Body of pancreas (tissue), 4 donors: Measurements from ENCODE around the gene ARHGEF17. TPM values are rescaled to one million over a fixed set of nuclear protein-coding genes. Genes with fewer than 3 reads are reported as not detected.
"Not testable (repeated sequence)": the region's sequence is repeated elsewhere in the genome, so short reads cannot be mapped to it uniquely, and the experiment has no call there.

Source experiments
- ATAC-seq: fragments of 150-250 bp; one replicate; pipeline ENCODE4 v1.9.1; 2016
- DNase-seq, 4 donors: peaks; one replicate each; pipeline ENCODE4 v3.0.0-alpha.2; 2019
- H3K27ac ChIP-seq, 4 donors: fragments of 200-600 bp; sonication (generic); 1 replicate in 3 of 4; 2 replicates in 1 of 4; pipeline versions ENCODE4 v1.5.1 to v1.6.1; 2016 to 2019; ENCODE audit warnings: mild to moderate bottlenecking in 1 of 4, mixed read lengths in 1 of 4, moderate library complexity in 1 of 4
- H3K27me3 ChIP-seq, 2 donors: fragments of 200-600 bp; sonication (generic); one replicate each; pipeline ENCODE4 v1.6.0; 2016; ENCODE audit warnings: mild to moderate bottlenecking in 1 of 2
- H3K36me3 ChIP-seq, 2 donors: fragments of 200-600 bp; sonication (generic); replicated peaks in 1 of 2; 2 replicates each; pipeline ENCODE4 v1.5.1; 2016; ENCODE audit warnings: low read depth in 2 of 2; ENCODE audit not compliant: insufficient read depth in 1 of 2
- H3K4me1 ChIP-seq: fragments of 200-600 bp; sonication (generic); one replicate; pipeline ENCODE4 v1.6.0; 2016
- H3K4me3 ChIP-seq, 2 donors: fragments of 200-600 bp; sonication (generic); 1 replicate in 1 of 2; 2 replicates in 1 of 2; pipeline ENCODE4 v1.5.1; 2016 to 2019
- H3K9me3 ChIP-seq, 3 donors: fragments of 200-600 bp; sonication (generic); 1 replicate in 2 of 3; 2 replicates in 1 of 3; pipeline ENCODE4 v1.5.1; 2016
- POLR2A ChIP-seq, 3 donors: fragments of 450-650 bp; IDR thresholded peaks; one replicate each; pipeline ENCODE4 v1.6.1; 2016; ENCODE audit warnings: antibody characterized with exemption in 3 of 3, mild to moderate bottlenecking in 2 of 3
- WGBS, 2 donors: methylation state at CpG; one replicate each; pipeline ENCODE4 v1.1.5; 2017; 5-methylcytosine and 5-hydroxymethylcytosine counted together
- intact Hi-C: fragments of 100-400 bp; cut with DNase I; formaldehyde crosslinking; loops from one replicate; pipeline ENCODE4 v1.15.1; 2023
- total RNA-seq, 2 donors: library from RNA; depleted of rRNA; stranded (reverse); fragments of >200 nt; gene quantifications; one replicate each; pipeline ENCODE4 v1.1.0, GENCODE V29; 2016
- TF ChIP-seq, protein P1 (sequence below), 7 experiments: fragments of 450-650 bp in 4 of 7; fragments of 200-600 bp in 3 of 7; sonication (generic) in 3 of 7; IDR thresholded peaks; one replicate each; pipeline ENCODE4 v1.5.1; 2016 to 2019; ENCODE audit warnings: antibody characterized with exemption in 7 of 7

ARHGEF17 gene
- total RNA-seq, 2 donors from 2014 or later = 19.2 to 28.0 TPM

DNA sequence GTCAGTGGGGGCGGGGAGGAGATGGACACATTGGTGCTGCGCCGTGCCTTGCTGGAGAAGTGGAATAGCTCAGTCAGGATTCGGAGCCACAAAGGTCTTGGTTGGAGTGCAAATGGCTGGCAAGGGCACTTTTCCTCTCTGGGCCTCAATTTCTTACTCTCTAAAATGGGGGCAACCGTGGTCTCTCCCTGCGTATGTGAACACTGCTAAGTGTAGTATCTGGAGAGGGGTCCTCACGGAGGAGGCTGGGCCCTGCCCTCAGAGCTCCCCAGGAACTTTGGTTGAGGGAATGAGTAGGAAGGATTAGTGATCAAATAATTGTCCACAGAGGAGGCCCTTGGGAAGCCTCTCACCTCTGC lies 35.4 kb upstream of the ARHGEF17 start:
- TF ChIP-seq POLR2A (IDR thresholded peaks at IDR 0.05) = no peak
- TF ChIP-seq, protein P1, sequence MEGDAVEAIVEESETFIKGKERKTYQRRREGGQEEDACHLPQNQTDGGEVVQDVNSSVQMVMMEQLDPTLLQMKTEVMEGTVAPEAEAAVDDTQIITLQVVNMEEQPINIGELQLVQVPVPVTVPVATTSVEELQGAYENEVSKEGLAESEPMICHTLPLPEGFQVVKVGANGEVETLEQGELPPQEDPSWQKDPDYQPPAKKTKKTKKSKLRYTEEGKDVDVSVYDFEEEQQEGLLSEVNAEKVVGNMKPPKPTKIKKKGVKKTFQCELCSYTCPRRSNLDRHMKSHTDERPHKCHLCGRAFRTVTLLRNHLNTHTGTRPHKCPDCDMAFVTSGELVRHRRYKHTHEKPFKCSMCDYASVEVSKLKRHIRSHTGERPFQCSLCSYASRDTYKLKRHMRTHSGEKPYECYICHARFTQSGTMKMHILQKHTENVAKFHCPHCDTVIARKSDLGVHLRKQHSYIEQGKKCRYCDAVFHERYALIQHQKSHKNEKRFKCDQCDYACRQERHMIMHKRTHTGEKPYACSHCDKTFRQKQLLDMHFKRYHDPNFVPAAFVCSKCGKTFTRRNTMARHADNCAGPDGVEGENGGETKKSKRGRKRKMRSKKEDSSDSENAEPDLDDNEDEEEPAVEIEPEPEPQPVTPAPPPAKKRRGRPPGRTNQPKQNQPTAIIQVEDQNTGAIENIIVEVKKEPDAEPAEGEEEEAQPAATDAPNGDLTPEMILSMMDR (IDR thresholded peaks at IDR 0.05) = no peak
- ATAC-seq (no peak), DNase-seq (no peak)
- no peaks in the 10 kb centered on the region for H3K36me3 ChIP-seq
- intact Hi-C loops = no loop called here
- WGBS, 2 donors = 87 to 89% methylated on average over 7 of the region's 7 CpGs
- no peak overlapping the region for H3K27ac ChIP-seq
- no peak overlapping the region for H3K4me3 ChIP-seq
- H3K27me3 ChIP-seq = no peaks in the 10 kb centered on the region
- H3K9me3 ChIP-seq = no peaks in the 10 kb centered on the region
- H3K4me1 ChIP-seq = no peaks in the 10 kb centered on the region

DNA sequence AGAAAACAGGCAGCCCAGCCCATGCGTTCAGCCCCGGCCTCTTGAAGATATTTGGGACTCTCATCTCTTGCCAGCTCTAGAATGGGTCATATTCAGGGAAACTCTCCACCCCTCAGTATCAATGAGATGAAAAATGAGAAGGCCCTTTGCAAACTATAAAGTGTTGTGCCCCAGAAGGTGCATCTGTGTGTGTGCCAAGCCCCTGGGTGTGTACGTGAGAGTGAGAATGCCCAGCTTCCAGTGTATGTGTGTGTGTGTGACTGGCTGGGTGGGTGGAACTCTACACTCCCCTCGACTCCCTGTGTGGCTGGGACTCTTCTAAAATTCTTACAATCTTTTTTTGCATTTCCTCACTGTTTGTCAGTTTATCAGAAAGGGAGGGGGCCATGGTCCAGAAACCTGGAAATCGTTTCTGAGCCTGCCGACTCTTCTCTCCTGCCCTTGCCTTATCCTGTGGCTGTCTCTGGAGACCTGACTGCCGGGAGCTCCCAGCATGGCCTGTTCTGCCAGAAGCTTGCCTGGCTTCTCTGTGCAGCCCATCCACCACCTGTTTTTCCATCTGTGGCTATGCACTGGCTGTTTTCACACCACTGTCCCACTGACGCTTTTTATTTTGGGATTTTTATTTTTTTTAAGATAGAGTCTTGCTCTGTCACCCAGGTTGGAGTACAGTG lies 34.7 kb upstream of the ARHGEF17 start:
- ATAC-seq = no peak
- 68 to 76% methylated on average over 8 of the region's 8 CpGs for WGBS, 2 donors
- Histone ChIP-seq H3K9me3 (no peaks in the 10 kb centered on the region), H3K4me3 (no peak overlapping the region), H3K36me3 (no peaks in the 10 kb centered on the region), H3K27me3 (no peaks in the 10 kb centered on the region), H3K27ac (no peak overlapping the region), H3K4me1 (no peaks in the 10 kb centered on the region)
- intact Hi-C loops = no loop called here
- no peak for DNase-seq
- TF ChIP-seq, protein P1 (IDR thresholded peaks at IDR 0.05) = no peak
- TF ChIP-seq POLR2A (IDR thresholded peaks at IDR 0.05) = no peak

DNA sequence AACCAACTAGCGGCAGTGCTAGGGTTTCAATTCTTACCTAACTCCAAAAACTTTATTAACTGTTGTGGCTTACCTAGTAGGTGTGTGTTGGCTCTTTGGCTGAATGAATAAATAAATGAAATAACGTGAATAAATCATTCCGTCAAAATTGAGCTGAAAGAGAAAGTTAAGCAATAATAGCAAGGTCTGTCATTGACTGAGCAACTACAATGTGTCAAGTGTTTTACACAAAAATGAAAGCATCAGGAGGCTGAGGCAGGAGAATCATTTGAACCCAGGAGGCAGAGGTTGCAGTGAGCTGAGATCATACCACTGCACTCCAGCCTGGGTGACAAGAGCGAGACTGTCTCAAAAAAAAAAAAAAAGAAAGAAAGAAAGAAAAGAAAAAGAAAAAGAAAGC lies 33.9 kb upstream of the ARHGEF17 start:
- H3K36me3 ChIP-seq, H3K4me1 ChIP-seq, intact Hi-C loops, H3K27me3 ChIP-seq, ATAC-seq, H3K4me3 ChIP-seq, H3K9me3 ChIP-seq, H3K27ac ChIP-seq, DNase-seq: not testable (repeated sequence)
- 82 to 84% methylated on average over 4 of the region's 4 CpGs for WGBS, 2 donors

DNA sequence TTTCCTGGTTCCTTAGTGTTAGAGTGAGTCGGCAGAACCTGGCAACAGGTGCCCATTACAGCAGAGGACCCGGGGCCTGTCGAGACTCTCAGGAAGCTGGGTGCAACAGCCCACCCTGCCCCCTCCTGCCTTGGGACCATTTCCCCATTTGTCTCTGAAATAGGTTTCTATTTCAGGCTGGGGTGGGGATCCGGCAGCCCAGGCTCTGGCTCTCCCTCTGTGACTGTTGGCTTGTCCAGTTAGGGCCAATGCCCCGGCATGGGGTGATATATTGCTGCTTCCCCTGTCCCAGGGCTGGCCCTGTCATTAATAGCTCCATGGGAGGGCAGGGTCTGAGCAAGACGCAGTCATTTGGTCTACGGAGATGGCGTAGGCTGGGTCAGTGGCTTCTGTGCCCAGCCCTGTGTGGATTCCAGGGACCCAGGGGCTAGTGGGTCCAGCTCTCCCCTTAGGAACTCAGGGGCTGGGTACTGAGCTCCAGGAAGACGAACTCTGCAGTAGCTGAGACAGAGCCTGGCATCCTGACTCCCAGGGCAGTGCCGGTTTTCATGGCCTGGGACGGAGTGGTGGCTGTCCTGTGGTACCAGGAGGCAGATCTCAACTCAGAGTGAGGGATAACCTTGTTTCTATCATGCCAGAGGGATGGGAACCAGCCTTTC lies 33.2 kb upstream of the ARHGEF17 start:
- intact Hi-C loops = no loop called here
- Histone ChIP-seq H3K36me3 (no peaks in the 10 kb centered on the region), H3K27me3 (no peaks in the 10 kb centered on the region), H3K27ac (no peak overlapping the region), H3K4me1 (no peaks in the 10 kb centered on the region), H3K9me3 (no peaks in the 10 kb centered on the region), H3K4me3 (no peak overlapping the region)
- TF ChIP-seq POLR2A (IDR thresholded peaks at IDR 0.05) = no peak
- TF ChIP-seq, protein P1 (IDR thresholded peaks at IDR 0.05) = no peak
- ATAC-seq = no peak
- no peak for DNase-seq
- 67 to 78% methylated on average over 10 to 11 of the region's 11 CpGs for WGBS, 2 donors

DNA sequence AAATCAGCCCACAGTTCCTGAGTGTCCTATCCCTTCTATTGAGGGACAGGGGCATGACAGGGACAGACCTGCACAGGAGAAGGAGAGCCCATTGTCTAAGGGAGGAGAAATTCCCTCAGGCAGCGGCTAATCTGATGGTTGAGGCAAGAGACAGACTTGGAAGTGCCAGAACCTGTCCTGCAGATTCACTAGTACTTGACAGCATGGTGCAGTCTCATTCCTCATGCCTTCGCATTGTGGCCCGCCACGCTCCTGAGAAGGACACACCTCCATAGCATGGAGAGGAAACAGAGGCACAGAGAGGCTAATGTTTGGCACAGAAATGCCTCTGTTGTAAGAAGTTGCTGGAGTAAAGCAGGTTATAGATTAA lies 32.7 kb upstream of the ARHGEF17 start:
- Histone ChIP-seq H3K27ac (no peak overlapping the region), H3K4me3 (no peak overlapping the region), H3K27me3 (no peaks in the 10 kb centered on the region), H3K4me1 (no peaks in the 10 kb centered on the region), H3K9me3 (no peaks in the 10 kb centered on the region), H3K36me3 (no peaks in the 10 kb centered on the region)
- DNase-seq (no peak), ATAC-seq (no peak)
- 87 to 94% methylated on average over 4 of the region's 4 CpGs for WGBS, 2 donors
- TF ChIP-seq, protein P1 (IDR thresholded peaks at IDR 0.05) = no peak
- TF ChIP-seq POLR2A (IDR thresholded peaks at IDR 0.05) = no peak
- intact Hi-C loops = no loop called here
